A673 (cell line): ENCODE measurements around the gene OASL.

ENCODE experiments used
- EZH2 ChIP-seq: fragments of 200-600 bp; sonication (generic); IDR thresholded peaks from 2 replicates; pipeline ENCODE4 v1.6.1; 2017; ENCODE audit warnings: borderline replicate concordance, low read depth, mild to moderate bottlenecking, mixed read lengths, antibody characterized with exemption, low read length; ENCODE audit not compliant: poor library complexity, severe bottlenecking
- TF ChIP-seq, protein P1 (sequence below): fragments of 300-800, 200-600 bp; sonication (generic); conservative IDR thresholded peaks from 2 replicates; pipeline ENCODE4 v1.5.1; 2017; ENCODE audit warnings: low read depth, mild to moderate bottlenecking, antibody characterized with exemption, low read length, moderate library complexity, mixed read lengths

DNA sequence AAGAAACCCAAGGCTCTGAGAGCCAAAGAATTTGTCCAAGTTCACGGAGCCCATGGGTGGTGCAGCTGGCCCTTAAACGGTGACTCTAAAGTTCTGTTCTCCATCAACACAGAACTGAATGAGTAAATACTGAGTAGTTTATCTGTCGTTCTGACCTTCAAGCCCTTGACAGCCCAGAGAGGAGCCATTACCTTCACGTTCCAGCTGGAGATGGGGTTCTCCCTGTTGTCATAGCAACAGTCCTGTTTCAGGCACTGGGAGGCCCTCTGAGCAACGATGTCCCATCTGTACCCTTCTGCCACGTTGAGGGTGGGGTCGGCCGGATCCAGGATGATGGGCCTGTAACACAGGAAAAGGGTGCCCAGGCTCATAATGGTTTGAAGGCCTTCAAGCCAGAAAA, 15.2 kb downstream of the OASL start:
- TF ChIP-seq, protein P1, sequence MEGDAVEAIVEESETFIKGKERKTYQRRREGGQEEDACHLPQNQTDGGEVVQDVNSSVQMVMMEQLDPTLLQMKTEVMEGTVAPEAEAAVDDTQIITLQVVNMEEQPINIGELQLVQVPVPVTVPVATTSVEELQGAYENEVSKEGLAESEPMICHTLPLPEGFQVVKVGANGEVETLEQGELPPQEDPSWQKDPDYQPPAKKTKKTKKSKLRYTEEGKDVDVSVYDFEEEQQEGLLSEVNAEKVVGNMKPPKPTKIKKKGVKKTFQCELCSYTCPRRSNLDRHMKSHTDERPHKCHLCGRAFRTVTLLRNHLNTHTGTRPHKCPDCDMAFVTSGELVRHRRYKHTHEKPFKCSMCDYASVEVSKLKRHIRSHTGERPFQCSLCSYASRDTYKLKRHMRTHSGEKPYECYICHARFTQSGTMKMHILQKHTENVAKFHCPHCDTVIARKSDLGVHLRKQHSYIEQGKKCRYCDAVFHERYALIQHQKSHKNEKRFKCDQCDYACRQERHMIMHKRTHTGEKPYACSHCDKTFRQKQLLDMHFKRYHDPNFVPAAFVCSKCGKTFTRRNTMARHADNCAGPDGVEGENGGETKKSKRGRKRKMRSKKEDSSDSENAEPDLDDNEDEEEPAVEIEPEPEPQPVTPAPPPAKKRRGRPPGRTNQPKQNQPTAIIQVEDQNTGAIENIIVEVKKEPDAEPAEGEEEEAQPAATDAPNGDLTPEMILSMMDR = no peak
- TF ChIP-seq EZH2 = no peak
